Activated naive CD4-positive, alpha-beta T cell treated with anti-CD3 and anti-CD28 coated beads, Interleukin-2, amount 50 U/mL, for 72 hours (primary cell): ENCODE data around the gene HS3ST5. TPM values are rescaled to one million over a fixed set of nuclear protein-coding genes. Genes with fewer than 3 reads are reported as not detected.

Experiments used
- ATAC-seq, 2 donors: fragments of 150-1000 bp; cut with Tn5 transposase; 2 replicates each; pipeline ENCODE4 v1.10.0; 2021; ENCODE audit warnings: mild to moderate bottlenecking in 2 of 2, moderate library complexity in 2 of 2
- DNase-seq, 2 donors: peaks; one replicate each; pipeline ENCODE4 v3.0.0; 2021 to 2022; ENCODE audit warnings: low spot score in 2 of 2
- H3K27ac Mint-ChIP-seq, 2 donors: one replicate each; pipeline ENCODE4 v1.8.0; 2022; ENCODE audit warnings: mild to moderate bottlenecking in 2 of 2, mixed read lengths in 2 of 2
- H3K36me3 Mint-ChIP-seq, 2 donors: one replicate each; pipeline ENCODE4 v1.8.0; 2022; ENCODE audit warnings: mixed read lengths in 2 of 2
- H3K9me3 Mint-ChIP-seq, 2 donors: one replicate each; pipeline ENCODE4 v1.8.0; 2022; ENCODE audit warnings: mixed read lengths in 2 of 2
- total RNA-seq, 2 donors: library from RNA; stranded (reverse); gene quantifications; one replicate each; pipeline ENCODE4 v1.2.3, GENCODE V29; 2022

Gene HS3ST5
- total RNA-seq, 2 donors from 2014 or later = not detected

GRCh38 chr6:114290864-114291263 lies 52.0 kb downstream of the HS3ST5 start:
- Mint-ChIP-seq H3K27ac (no peak overlapping the region), H3K9me3 (peaks cover 0 to 8% of the 10 kb centered on the region in 2 donors), H3K36me3 (no peaks in the 10 kb centered on the region)
- ATAC-seq (no peak), DNase-seq (no peak)

GRCh38 chr6:114288701-114289495 lies 53.9 kb downstream of the HS3ST5 start:
- Mint-ChIP-seq H3K9me3 (peaks cover 0 to 8% of the 10 kb centered on the region in 2 donors), H3K36me3 (no peaks in the 10 kb centered on the region), H3K27ac (no peak overlapping the region)
- DNase-seq (no peak), ATAC-seq (no peak)

GRCh38 chr6:114287461-114287860 lies 55.4 kb downstream of the HS3ST5 start:
- no peaks in the 10 kb centered on the region for H3K36me3 Mint-ChIP-seq
- H3K27ac Mint-ChIP-seq = no peak overlapping the region
- ATAC-seq (no peak), DNase-seq (no peak)
- peaks cover 0 to 8% of the 10 kb centered on the region in 2 donors for H3K9me3 Mint-ChIP-seq

GRCh38 chr6:114286211-114286610 lies 56.6 kb downstream of the HS3ST5 start:
- DNase-seq (no peak), ATAC-seq (no peak)
- Mint-ChIP-seq H3K36me3 (no peaks in the 10 kb centered on the region), H3K27ac (no peak overlapping the region), H3K9me3 (peaks cover 0 to 2% of the 10 kb centered on the region in 2 donors)

GRCh38 chr6:114284281-114284680 lies 58.5 kb downstream of the HS3ST5 start:
- ATAC-seq = no peak
- Mint-ChIP-seq H3K27ac (no peak overlapping the region), H3K36me3 (no peaks in the 10 kb centered on the region), H3K9me3 (peaks cover 0 to 4% of the 10 kb centered on the region in 2 donors)
- no peak for DNase-seq

GRCh38 chr6:114282292-114282691 lies 60.5 kb downstream of the HS3ST5 start:
- H3K36me3 Mint-ChIP-seq = no peaks in the 10 kb centered on the region
- no peak overlapping the region for H3K27ac Mint-ChIP-seq
- ATAC-seq (no peak), DNase-seq (no peak)
- H3K9me3 Mint-ChIP-seq = peaks cover 0 to 4% of the 10 kb centered on the region in 2 donors

GRCh38 chr6:114281496-114281895 lies 61.3 kb downstream of the HS3ST5 start:
- Mint-ChIP-seq H3K36me3 (no peaks in the 10 kb centered on the region), H3K9me3 (peaks cover 0 to 4% of the 10 kb centered on the region in 2 donors), H3K27ac (no peak overlapping the region)
- ATAC-seq = no peak
- no peak for DNase-seq

GRCh38 chr6:114280239-114280982 lies 62.4 kb downstream of the HS3ST5 start:
- H3K36me3 Mint-ChIP-seq = no peaks in the 10 kb centered on the region
- no peak for ATAC-seq
- DNase-seq = no peak
- H3K27ac Mint-ChIP-seq = no peak overlapping the region
- H3K9me3 Mint-ChIP-seq = peaks cover 0 to 4% of the 10 kb centered on the region in 2 donors

GRCh38 chr6:114277220-114277619 lies 65.6 kb downstream of the HS3ST5 start:
- ATAC-seq = no peak
- Mint-ChIP-seq H3K27ac (no peak overlapping the region), H3K9me3 (peaks cover 0 to 4% of the 10 kb centered on the region in 2 donors), H3K36me3 (no peaks in the 10 kb centered on the region)
- DNase-seq = no peak

- no peak for ATAC-seq
- no peak overlapping the region for H3K27ac Mint-ChIP-seq
- no peak for DNase-seq
- no peaks in the 10 kb centered on the region for H3K36me3 Mint-ChIP-seq
- peaks cover 0 to 4% of the 10 kb centered on the region in 2 donors for H3K9me3 Mint-ChIP-seq
Measured at GRCh38 chr6:114276783-114277182, 66.0 kb downstream of the HS3ST5 start.

GRCh38 chr6:114274836-114275235 lies 68.0 kb downstream of the HS3ST5 start:
- Mint-ChIP-seq H3K27ac (no peak overlapping the region), H3K9me3 (peaks cover 0 to 2% of the 10 kb centered on the region in 2 donors), H3K36me3 (no peaks in the 10 kb centered on the region)
- no peak for ATAC-seq
- DNase-seq = no peak

- H3K36me3 Mint-ChIP-seq = no peaks in the 10 kb centered on the region
- H3K27ac Mint-ChIP-seq = no peak overlapping the region
- no peak for DNase-seq
- H3K9me3 Mint-ChIP-seq = peaks cover 0 to 3% of the 10 kb centered on the region in 2 donors
- no peak for ATAC-seq
Measured at GRCh38 chr6:114272582-114272981, 70.2 kb downstream of the HS3ST5 start.

- ATAC-seq (no peak), DNase-seq (no peak)
- Mint-ChIP-seq H3K36me3 (no peaks in the 10 kb centered on the region), H3K27ac (no peak overlapping the region), H3K9me3 (peaks cover 0 to 6% of the 10 kb centered on the region in 2 donors)
Measured at GRCh38 chr6:114271405-114271804, 71.4 kb downstream of the HS3ST5 start.

- DNase-seq (no peak), ATAC-seq (no peak)
- peaks cover 0 to 16% of the 10 kb centered on the region in 2 donors for H3K9me3 Mint-ChIP-seq
- H3K27ac Mint-ChIP-seq = no peak overlapping the region
- H3K36me3 Mint-ChIP-seq = no peaks in the 10 kb centered on the region
Measured at GRCh38 chr6:114267897-114268296, 74.9 kb downstream of the HS3ST5 start.

- no peak for ATAC-seq
- H3K9me3 Mint-ChIP-seq = peaks cover 0 to 9% of the 10 kb centered on the region in 2 donors
- no peak overlapping the region for H3K27ac Mint-ChIP-seq
- no peak for DNase-seq
- H3K36me3 Mint-ChIP-seq = no peaks in the 10 kb centered on the region
Measured at GRCh38 chr6:114260810-114261209, 82.0 kb downstream of the HS3ST5 start.

GRCh38 chr6:114258376-114258775 lies 84.4 kb downstream of the HS3ST5 start:
- no peak for DNase-seq
- ATAC-seq = no peak
- Mint-ChIP-seq H3K9me3 (peaks cover 5 to 7% of the 10 kb centered on the region in 2 donors), H3K27ac (no peak overlapping the region), H3K36me3 (no peaks in the 10 kb centered on the region)

- no peaks in the 10 kb centered on the region for H3K36me3 Mint-ChIP-seq
- no peak overlapping the region for H3K27ac Mint-ChIP-seq
- ATAC-seq (no peak), DNase-seq (no peak)
- H3K9me3 Mint-ChIP-seq = peaks cover 5 to 10% of the 10 kb centered on the region in 2 donors
Measured at GRCh38 chr6:114253431-114253830, 89.4 kb downstream of the HS3ST5 start.
